HepG2 (cell line): ENCODE measurements around the gene USH2A. TPM values are rescaled to one million over a fixed set of nuclear protein-coding genes. Genes with fewer than 3 reads are reported as not detected.

Experiments used
- ATAC-seq: fragments of 200-7000 bp; cut with Tn5 transposase; 3 replicates; pipeline ENCODE4 v1.9.1; 2020; ENCODE audit warnings: mild to moderate bottlenecking, moderate library complexity
- BruUV-seq: library from RNA; stranded (reverse); fragments of 400-500 nt; replicated peaks from 2 replicates; lab custom pipeline; 2021; lab: Mats Ljungman, UMichigan
- CTCF ChIA-PET: fragments of 300-600 bp; formaldehyde crosslinking; extraction: SDS; loops from one replicate; lab custom pipeline; 2021; ENCODE audit warnings: low total read pairs, inconsistent platforms, low intra/inter-chr PET ratio; lab: Yijun Ruan, JAX
- POLR2A ChIA-PET: fragments of 350-600 bp; sonication (Branson Sonifier 250); formaldehyde crosslinking; loops from one replicate; lab custom pipeline; 2020; ENCODE audit warnings: antibody characterized with exemption, inconsistent platforms; lab: Yijun Ruan, JAX
- DNase-seq: peaks from one replicate; pipeline ENCODE4 v3.0.0-alpha.2; 2015; ENCODE audit warnings: low spot score
- FAIRE-seq: peaks from 3 replicates; lab custom pipeline; 2011; peaks lifted over from hg19 to GRCh38; lab: Jason Lieb, UNC
- H2AFZ ChIP-seq: one replicate; pipeline ENCODE4 v1.6.1; 2011; ENCODE audit warnings: low read length, inconsistent platforms
- H3K27ac ChIP-seq: fragments of 300-600 bp; 3 replicates; pipeline ENCODE4 v1.8.0; 2011; ENCODE audit warnings: mixed run types, mild to moderate bottlenecking, mixed read lengths, low read length, inconsistent platforms; ENCODE audit not compliant: insufficient read depth; ENCODE audit errors: extremely low read length
- H3K27me3 ChIP-seq, 2 experiments: fragments of 200-600 bp in 1 of 2; 2 replicates in 1 of 2; 3 replicates in 1 of 2; pipeline versions ENCODE4 v1.6.0 to v1.8.0; 2011; ENCODE audit warnings: low read length in 2 of 2, mild to moderate bottlenecking in 2 of 2, moderate library complexity in 2 of 2, inconsistent platforms in 1 of 2; ENCODE audit not compliant: insufficient read depth in 2 of 2, control insufficient read depth in 1 of 2
- H3K36me3 ChIP-seq, 2 experiments: fragments of 200-600 bp in 1 of 2; replicated peaks in 1 of 2; 2 replicates in 1 of 2; 3 replicates in 1 of 2; pipeline versions ENCODE4 v1.5.1 to v1.8.0; 2011; ENCODE audit warnings: low read length in 2 of 2, inconsistent platforms in 1 of 2; ENCODE audit not compliant: insufficient read depth in 2 of 2, control insufficient read depth in 1 of 2
- H3K4me1 ChIP-seq: 2 replicates; pipeline ENCODE4 v1.5.1; 2012; ENCODE audit warnings: low read length, inconsistent platforms; ENCODE audit not compliant: insufficient read depth
- H3K4me2 ChIP-seq: 2 replicates; pipeline ENCODE4 v1.6.0; 2011; ENCODE audit warnings: low read depth, low read length, inconsistent platforms
- H3K4me3 ChIP-seq, 3 experiments: fragments of 200-600 bp in 1 of 3; sonication (generic), shearing (Covaris generic) in 1 of 3; replicated peaks in 1 of 3; 2 replicates each; pipeline ENCODE4 v1.5.1; 2011 to 2016; ENCODE audit warnings: low read length in 3 of 3, inconsistent platforms in 2 of 3, low read depth in 2 of 3, mild to moderate bottlenecking in 2 of 3, control low read depth in 1 of 3, mixed read lengths in 1 of 3; ENCODE audit not compliant: insufficient read depth in 1 of 3
- H3K79me2 ChIP-seq: one replicate; pipeline ENCODE4 v1.6.1; 2011; ENCODE audit warnings: low read length, inconsistent platforms; ENCODE audit not compliant: insufficient read depth
- H3K9ac ChIP-seq: 2 replicates; pipeline ENCODE4 v1.6.0; 2011; ENCODE audit warnings: mild to moderate bottlenecking, low read depth, low read length, inconsistent platforms; ENCODE audit not compliant: insufficient read depth
- H3K9me3 ChIP-seq: 2 replicates; pipeline ENCODE4 v1.5.1; 2012; ENCODE audit warnings: mild to moderate bottlenecking, low read length
- H4K20me1 ChIP-seq: 2 replicates; pipeline ENCODE4 v1.6.0; 2011; ENCODE audit warnings: inconsistent platforms, mild to moderate bottlenecking, low read length, moderate library complexity; ENCODE audit not compliant: insufficient read depth
- FOXM1 ChIP-seq: sonication (generic); formaldehyde crosslinking; IDR thresholded peaks from 2 replicates; pipeline ENCODE4 v1.5.0; 2020; ENCODE audit warnings: missing genetic modification reagents
- PHF8 ChIP-seq: sonication (generic); formaldehyde crosslinking; IDR thresholded peaks from 2 replicates; pipeline ENCODE4 v1.5.0; 2020; ENCODE audit warnings: missing genetic modification reagents
- SMAD1 ChIP-seq: sonication (generic); formaldehyde crosslinking; IDR thresholded peaks from 2 replicates; pipeline ENCODE4 v1.4.0; 2020; ENCODE audit warnings: missing genetic modification reagents, low read depth, mild to moderate bottlenecking, borderline replicate concordance
- ZNF564 ChIP-seq: sonication (generic); formaldehyde crosslinking; IDR thresholded peaks from 2 replicates; pipeline ENCODE4 v1.8.1; 2023; ENCODE audit warnings: mild to moderate bottlenecking, missing genetic modification reagents
- ZNF800 ChIP-seq: sonication (generic); formaldehyde crosslinking; IDR thresholded peaks from 2 replicates; pipeline ENCODE4 v1.4.0; 2020; ENCODE audit warnings: missing genetic modification reagents
- WGBS: methylation state at CpG from one replicate; pipeline ENCODE4 v1.1.6; 2017; ENCODE audit warnings: low lambda C conversion rate; 5-methylcytosine and 5-hydroxymethylcytosine counted together
- in situ Hi-C: cut with HindIII; loops from 2 replicates; pipeline ENCODE4 v1.10.0; 2017; ENCODE audit warnings: low pct_unique_long_range_greater_than_20kb; ENCODE audit not compliant: extremely low pct_ligation_motif_present
- intact Hi-C: fragments of 100-400 bp; cut with micrococcal nuclease; formaldehyde crosslinking; loops from one replicate; pipeline ENCODE4 v1.10.0; 2022; ENCODE audit not compliant: unreplicated experiment
- polyA plus RNA-seq, 8 experiments: library from polyadenylated mRNA; depleted of rRNA in 3 of 8; stranded (reverse) in 7 of 8; unstranded in 1 of 8; fragments of >200 nt; fragmentation: Illumina TruSeq in 4 of 8; extraction: Trizol in 4 of 8; gene quantifications; 2 replicates each; pipeline versions ENCODE4 v1.2.1 to v1.2.3, GENCODE V29; 2011 to 2016; ENCODE audit warnings: low read depth in 4 of 8, missing spikeins in 1 of 8, mixed read lengths in 1 of 8; ENCODE audit not compliant: insufficient read depth in 1 of 8
- total RNA-seq, 5 experiments: library from RNA; depleted of rRNA; stranded (reverse); fragments of >200 nt; fragmentation: Illumina TruSeq; extraction: Trizol; gene quantifications; 2 replicates each; pipeline ENCODE4 v1.2.3, GENCODE V29; 2016; ENCODE audit warnings: low read depth in 1 of 5

Gene USH2A
- total and polyA plus RNA-seq, 2 of the 13 experiments (the other 11 are each of a cell fraction or from before 2014, with no cell fraction given): 0.02 TPM; not detected in 1

GRCh38 chr1:215895276-215895675 lies 528.0 kb downstream of the USH2A start (continued):
- TF ChIP-seq ZNF800 (CRISPR knock-in tag): no peak
- TF ChIP-seq ZNF564 (CRISPR knock-in tag): no peak
- TF ChIP-seq, all 625 proteins: peak for 0

DNA sequence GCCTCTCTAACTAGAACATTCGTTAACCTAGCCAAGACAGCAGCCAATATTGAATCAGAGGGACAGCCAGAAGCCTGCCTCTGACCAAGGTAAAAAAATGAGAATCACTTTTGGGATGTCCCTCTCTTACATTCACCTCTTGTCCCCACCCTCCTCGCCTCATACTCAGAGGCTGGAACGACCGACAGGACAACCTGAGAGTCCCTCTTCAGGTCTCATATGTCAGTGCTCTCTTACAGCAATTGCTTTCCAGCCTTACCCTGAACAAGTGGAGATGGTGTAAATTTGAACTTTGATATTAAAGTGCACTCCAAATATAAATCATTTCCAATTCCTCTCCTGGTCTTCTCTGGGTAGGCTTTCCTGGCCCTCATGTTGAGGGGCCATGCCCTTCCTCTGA lies 528.6 kb downstream of the USH2A start:
- Histone ChIP-seq H3K27me3 (no peaks in the 10 kb centered on the region), H3K27ac (no peak overlapping the region), H3K9me3 (no peaks in the 10 kb centered on the region), H3K4me1 (no peaks in the 10 kb centered on the region), H3K4me3 (no peak overlapping the region), H3K9ac (no peak overlapping the region), H3K4me2 (no peak overlapping the region), H3K36me3 (no peaks in the 10 kb centered on the region), H4K20me1 (no peaks in the 10 kb centered on the region), H3K79me2 (no peaks in the 10 kb centered on the region), H2AFZ (no peak overlapping the region)
- DNase-seq (no peak), FAIRE-seq (no peak), ATAC-seq (no peak)
- WGBS: 9% methylated on average over 4 of the region's 4 CpGs
- intact Hi-C loops: no loop called here
- BruUV-seq: no TSS peak
- in situ Hi-C loops: no loop called here
- ChIA-PET CTCF (no interaction called here), POLR2A (no interaction called here)
- TF ChIP-seq SMAD1 (no peak), PHF8 (no peak), FOXM1 (CRISPR knock-in tag) (no peak)
